ENCODE data around the gene RASGEF1B.

GRCh38 chr4:81469781-81470455 is 1.8 kb downstream of the RASGEF1B start:
- TF ChIP-seq CTCF (IDR thresholded peaks at IDR 0.05; ENCODE audit: extremely low read depth in 1 of 2, insufficient read depth in 1 of 2, low read depth in 1 of 2, low read length in 2 of 2) (no peak), JUN (IDR thresholded peaks at IDR 0.05; ENCODE audit: borderline replicate concordance, insufficient read depth, insufficient read length, low read depth) (no peak)

Measured in endothelial cell of umbilical vein (primary cell).